T-helper 22 cell (primary cell): ENCODE results near the gene MMP11.

Experiments
- DNase-seq: peaks from one replicate; pipeline ENCODE4 v3.0.0-alpha.2; 2020; ENCODE audit warnings: low read depth

The MMP11 gene

GRCh38 chr22:23803001-23803819, 30.6 kb downstream of the MMP11 start:
- no peak for DNase-seq

- DNase-seq, result no peak
These were observed 32.2 kb downstream of the MMP11 start for GRCh38 chr22:23804781-23805291.

DNA sequence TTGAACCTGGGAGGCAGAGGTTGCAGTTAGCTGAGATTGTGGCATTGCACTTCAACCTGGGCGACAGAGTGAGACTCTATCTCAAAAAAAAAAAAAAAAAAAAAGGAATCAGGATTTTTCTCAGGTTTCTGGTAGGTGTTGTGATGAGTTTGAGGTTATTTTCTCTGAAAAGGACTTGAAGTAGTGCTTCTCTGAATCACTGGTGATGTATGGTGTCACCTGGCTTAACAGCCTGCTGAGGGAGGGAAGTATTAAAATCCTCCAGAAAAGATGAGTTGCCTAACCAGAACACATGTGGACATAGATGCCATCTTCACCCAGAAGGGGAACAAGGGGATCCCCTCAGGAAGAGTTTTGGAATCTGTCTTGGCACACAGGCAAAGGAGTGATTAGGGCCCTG, 34.2 kb downstream of the MMP11 start:
- DNase-seq, result no peak

- no peak for DNase-seq
These were observed 39.7 kb downstream of the MMP11 start for GRCh38 chr22:23812378-23812777.

- DNase-seq, result no peak
These were observed 43.0 kb downstream of the MMP11 start for GRCh38 chr22:23815541-23816155.

GRCh38 chr22:23816156-23816976, 43.7 kb downstream of the MMP11 start:
- no peak for DNase-seq

GRCh38 chr22:23817146-23817545, 44.5 kb downstream of the MMP11 start:
- DNase-seq, result no peak

DNA sequence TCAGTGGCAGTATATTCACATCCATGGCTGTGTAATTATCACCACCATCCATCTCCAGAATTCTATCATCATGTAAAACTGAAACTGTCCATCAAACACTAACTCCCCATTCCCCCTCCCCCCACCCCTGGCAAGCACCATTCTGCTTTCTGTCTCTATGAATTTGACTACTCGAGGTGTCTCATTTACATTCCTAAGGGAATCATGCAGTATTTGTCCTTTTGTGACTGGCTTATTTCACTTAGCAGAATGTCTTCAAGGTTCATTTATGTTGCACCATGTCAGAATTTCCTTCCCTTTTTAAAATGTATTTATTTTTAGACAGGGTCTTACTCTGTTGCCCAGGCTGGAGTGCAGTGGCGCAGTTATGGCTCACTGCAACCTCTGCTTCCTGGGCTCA, 45.9 kb downstream of the MMP11 start:
- no peak for DNase-seq

GRCh38 chr22:23820748-23821211, 48.1 kb downstream of the MMP11 start:
- DNase-seq, result no peak

- DNase-seq, result no peak
These were observed 49.5 kb downstream of the MMP11 start for GRCh38 chr22:23822101-23822671.

- no peak for DNase-seq
These were observed 50.7 kb downstream of the MMP11 start for GRCh38 chr22:23823331-23823791.

- DNase-seq, result no peak
These were observed 52.0 kb downstream of the MMP11 start for GRCh38 chr22:23824476-23825245.

DNA sequence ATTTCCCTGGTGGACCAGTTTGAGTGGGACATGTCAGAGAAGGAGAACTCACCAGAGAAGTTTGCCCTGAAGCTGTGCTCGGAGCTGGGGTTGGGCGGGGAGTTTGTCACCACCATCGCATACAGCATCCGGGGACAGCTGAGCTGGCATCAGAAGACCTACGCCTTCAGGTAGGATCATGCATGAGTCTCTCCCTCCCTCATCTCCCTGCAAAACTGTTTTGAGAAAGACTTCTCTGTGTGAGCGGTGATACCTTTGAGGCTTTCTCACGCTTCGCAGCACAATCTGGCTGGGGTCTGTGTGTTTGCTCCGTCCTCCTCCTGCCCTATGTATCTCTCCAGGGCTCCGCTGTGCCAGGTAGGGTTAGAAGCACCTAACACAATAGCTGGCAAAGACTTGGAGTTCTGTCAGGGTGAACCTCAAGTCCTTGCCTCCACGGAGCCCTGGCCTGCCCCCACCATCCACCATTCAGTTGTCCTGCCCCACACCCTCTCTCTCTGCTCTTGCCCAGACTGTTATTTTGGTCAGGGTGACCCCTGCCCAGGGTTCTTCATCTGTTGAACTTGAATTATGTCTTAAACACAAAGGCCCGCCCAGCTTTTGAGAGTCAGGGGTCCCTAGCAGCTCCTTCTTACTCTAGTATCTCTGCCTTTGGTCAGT, 52.7 kb downstream of the MMP11 start:
- no peak for DNase-seq

DNA sequence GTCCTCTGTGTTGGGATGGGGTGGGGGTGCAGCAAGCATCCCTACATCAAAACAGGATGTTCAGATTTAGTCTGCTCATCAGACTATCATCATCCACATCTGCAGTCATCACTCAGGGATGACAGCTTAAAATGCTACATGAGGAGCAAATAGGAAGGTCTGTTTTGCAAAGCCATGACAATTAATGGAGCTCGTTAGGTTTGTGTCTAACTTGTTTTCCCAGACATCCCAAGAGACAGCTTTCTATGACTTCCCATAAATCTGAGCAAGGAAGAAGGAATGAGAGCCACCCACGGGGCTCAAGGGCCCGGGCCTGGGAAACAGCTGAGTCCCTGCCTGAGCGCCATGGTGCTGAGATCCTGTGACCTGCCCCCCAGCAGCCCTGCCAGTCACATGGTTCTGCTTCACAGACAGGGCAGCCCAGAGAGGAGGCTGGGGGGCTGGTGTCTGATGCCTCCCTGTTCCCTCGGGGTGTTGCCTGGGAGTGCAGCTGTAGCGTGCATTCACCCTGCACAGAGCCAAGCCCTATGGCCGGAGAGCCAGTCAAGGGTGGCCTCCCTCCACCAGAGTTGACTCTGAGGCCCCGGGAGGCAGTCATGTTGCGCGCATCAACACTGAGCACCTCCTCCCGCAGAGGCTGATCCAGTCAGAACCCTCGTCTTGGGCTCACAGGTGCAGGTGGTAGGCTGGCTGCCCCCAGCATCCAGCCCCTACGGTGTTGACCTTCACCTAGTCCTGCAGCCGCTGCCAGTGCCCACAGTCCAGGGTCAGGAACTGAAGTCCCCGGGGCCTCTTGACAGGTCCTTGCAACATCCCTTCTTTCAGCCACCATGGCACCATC, 54.1 kb downstream of the MMP11 start:
- DNase-seq, result no peak

GRCh38 chr22:23827351-23827995, 54.8 kb downstream of the MMP11 start:
- no peak for DNase-seq

DNA sequence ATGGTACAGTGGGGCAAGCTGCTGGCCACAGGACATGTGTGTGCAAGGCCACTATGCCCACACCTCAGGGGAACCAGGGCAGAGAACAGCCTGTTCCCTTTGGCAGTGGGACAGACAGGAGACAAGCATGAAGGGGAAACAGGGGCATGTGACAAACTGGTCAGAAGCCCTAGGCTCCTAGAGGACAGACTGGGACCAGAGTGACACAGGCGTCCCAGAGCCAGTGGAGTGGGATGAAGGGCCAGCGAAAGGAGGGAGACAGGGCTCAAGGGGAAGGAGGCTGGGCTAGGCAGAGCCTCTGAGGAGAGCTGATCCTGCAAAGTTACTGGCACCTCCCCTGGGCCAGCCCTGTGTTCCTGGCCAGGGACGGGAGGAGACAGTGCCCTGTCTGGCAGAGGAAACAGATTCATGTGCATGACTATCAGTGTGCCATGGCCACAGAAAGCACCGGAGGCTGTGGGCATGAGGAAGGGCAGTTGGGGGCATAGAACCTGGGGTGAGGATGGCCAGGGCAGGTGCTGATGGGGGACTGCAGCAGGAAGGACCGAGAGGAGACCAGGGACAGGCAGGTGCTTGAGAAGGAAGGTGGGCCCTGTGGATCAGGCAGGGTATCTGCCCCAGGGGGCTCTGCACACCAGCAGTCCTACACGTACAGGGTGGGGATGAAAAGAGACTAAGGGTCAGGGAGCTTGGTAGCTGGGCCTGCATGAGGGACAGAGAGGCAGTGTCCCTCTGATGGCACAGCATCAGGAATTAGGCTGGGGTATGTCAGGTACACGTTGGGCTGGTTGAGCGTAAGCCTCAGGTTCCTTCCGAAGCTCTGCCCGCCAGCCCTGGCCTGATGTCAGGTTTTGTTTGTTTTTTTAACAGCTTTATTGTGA, 56.4 kb downstream of the MMP11 start:
- DNase-seq, result no peak

DNA sequence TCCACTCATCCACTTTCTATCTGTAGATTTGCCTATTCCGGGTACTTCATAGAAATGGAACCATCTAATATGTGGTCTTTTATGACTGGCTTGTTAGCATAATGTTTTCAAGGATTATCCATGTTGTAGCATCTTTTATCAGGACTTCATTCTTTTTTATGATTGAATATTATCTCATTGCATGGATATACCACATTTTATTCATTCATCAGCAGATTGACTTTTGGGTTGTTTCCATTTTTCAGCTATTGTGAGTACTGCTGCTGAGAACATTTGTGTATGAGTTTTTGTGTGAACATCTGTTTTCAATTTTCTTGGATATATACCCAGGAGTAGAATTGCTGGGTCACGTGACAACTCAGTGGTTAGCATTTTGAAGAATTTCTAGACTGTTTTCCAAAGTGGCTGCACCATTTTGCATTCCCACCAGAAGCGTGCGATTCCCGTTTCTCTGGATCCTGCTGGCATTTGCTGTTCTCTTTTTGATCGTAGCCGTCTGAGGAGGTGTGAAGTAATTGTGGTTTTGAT, 57.3 kb downstream of the MMP11 start:
- no peak for DNase-seq

- no peak for DNase-seq
These were observed 58.6 kb downstream of the MMP11 start for GRCh38 chr22:23831261-23831660.
